Measurements from ENCODE around the gene SEMA3E.
"Not testable (repeated sequence)": the region's sequence is repeated elsewhere in the genome, so short reads cannot be mapped to it uniquely, and the experiment has no call there.

SEMA3E gene

DNA sequence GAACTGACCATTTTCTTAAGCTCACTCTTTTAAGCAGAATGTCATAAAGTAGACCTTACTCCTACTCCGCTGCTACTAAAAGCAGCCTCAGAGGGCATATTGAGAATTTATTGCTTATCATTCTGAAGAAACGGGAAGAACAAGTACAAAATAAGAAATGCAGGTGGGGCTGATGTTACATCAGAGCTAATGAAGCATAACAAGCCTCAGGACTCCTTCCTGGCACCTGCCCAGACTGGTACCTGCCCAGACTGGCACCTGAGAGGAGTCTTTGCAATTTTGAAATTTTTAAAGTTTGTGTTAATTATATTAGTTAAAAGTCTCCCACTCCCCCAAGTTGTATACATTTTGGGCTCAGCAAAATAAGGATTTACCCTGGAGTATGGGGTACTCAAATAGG lies 162.4 kb downstream of the SEMA3E start:
- TF ChIP-seq JUND (IDR thresholded peaks at IDR 0.05; ENCODE audit: low read depth), result no peak
- no peak for DNase-seq (ENCODE audit: low read depth in 1 of 2, low spot score in 1 of 2)
- in situ Hi-C loops (cut with HindIII; ENCODE audit: low pct_unique_long_range_greater_than_20kb, low sequenced_read_pairs), result no loop called here

DNA sequence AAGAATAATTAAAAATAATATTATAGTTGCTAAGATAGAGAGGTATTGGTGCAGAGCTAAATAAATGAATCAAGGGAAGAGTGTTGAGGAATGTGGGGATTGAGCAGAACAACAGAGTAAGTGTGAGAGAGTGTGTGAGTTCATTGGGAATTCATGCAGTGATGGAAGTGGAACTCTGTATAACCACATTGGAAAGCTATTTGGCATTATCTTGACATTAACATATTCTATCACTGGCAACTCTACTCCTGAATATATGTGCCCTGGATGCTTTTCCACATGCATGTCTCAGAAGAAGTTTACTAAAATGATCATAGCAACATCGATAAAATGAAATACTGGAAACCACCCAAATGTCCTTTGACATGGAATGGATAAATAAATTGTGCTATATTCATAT lies 164.1 kb downstream of the SEMA3E start:
- DNase-seq (ENCODE audit: low read depth in 1 of 2, low spot score in 1 of 2), result no peak
- no peak for TF ChIP-seq JUND (IDR thresholded peaks at IDR 0.05; ENCODE audit: low read depth)
- in situ Hi-C loops (cut with HindIII; ENCODE audit: low pct_unique_long_range_greater_than_20kb, low sequenced_read_pairs), result no loop called here

DNA sequence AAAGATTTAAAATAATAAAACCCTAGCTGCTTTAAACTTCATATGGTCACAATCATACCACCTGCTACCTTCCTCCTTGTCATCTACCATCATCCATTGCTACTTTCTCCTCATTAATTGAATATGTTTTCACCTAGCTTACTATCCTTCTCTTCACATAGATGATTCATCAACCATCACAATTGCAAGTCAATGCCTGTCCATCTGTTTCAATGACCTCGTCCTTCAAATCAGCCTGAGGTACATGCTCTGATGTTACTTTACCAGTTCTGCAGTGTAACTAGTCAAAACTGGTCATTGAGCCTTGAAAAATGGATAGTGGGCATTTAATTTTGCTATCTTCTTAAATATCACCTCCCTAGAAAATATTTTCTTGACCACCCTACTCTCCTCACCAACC lies 164.7 kb downstream of the SEMA3E start:
- no peak for TF ChIP-seq JUND (IDR thresholded peaks at IDR 0.05; ENCODE audit: low read depth)
- no peak for DNase-seq (ENCODE audit: low read depth in 1 of 2, low spot score in 1 of 2)
- in situ Hi-C loops (cut with HindIII; ENCODE audit: low pct_unique_long_range_greater_than_20kb, low sequenced_read_pairs), result no loop called here

DNA sequence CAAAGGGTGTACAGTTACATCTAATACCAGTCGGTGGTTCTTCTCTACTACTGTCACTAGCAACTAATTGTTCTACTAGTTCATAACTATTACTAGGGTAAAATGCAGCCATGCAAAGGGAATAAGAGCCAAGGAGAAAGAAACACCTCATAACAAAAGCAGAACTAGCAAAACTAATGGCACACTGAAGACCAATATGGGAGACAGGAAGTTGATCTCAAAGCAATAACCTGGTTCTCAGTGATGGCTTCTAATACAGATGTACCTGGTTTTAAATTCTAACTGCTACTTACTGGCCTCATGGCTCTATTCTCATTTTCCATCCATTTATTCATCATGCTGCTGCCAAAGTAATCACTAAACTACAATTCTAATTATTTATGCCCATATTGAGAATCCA lies 170.3 kb downstream of the SEMA3E start:
- in situ Hi-C loops (cut with HindIII; ENCODE audit: low pct_unique_long_range_greater_than_20kb, low sequenced_read_pairs), result no loop called here
- TF ChIP-seq JUND (IDR thresholded peaks at IDR 0.05; ENCODE audit: low read depth), result no peak
- no peak for DNase-seq (ENCODE audit: low read depth in 1 of 2, low spot score in 1 of 2)

DNA sequence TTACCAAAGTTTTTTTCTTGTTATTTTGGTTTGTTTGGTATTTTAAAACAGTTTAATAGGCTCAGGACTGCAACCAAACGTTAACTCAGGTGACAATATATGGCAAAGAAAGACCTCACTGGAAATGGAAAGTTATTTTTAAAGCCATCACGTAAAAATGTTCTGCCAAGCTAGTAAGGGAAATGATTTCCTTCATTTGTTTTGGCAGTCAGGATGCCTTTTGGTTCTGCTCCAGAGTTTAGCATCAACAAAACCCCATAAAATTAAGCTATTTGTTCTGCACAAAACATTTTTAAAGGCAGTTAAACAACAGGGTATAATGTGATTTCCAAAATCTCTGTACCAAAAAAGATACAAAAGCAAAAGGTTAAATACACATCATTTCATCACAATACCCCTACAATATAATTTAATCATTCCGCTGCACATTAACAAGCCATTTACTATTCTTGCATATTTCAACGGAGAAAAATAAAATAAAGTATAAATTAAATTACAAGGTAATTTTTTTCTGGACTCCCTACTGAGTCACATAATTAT lies 172.4 kb downstream of the SEMA3E start:
- no peak for TF ChIP-seq JUND (IDR thresholded peaks at IDR 0.05; ENCODE audit: low read depth)
- in situ Hi-C loops (cut with HindIII; ENCODE audit: low pct_unique_long_range_greater_than_20kb, low sequenced_read_pairs), result no loop called here
- DNase-seq (ENCODE audit: low read depth in 1 of 2, low spot score in 1 of 2), result no peak

DNA sequence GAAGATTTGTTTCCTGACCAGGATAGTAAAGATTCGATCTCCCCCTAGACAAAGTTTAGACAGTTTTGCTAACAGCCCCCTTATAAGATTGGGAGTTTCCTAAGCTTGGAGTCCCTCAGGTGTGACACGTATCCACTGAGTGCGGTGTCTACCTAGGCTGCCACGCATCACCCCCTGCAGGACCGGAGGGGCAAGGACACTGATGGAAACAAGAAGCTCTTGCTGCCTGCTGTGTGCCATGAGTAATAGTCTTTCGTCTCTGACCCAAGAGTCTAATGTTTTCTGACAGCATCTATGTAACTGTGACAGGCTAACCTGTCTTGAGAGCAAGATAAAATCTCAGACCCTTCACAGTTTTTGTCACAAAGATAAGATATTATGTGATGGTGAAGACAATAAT lies 173.5 kb downstream of the SEMA3E start:
- TF ChIP-seq JUND (IDR thresholded peaks at IDR 0.05; ENCODE audit: low read depth), result no peak
- DNase-seq (ENCODE audit: low read depth in 1 of 2, low spot score in 1 of 2), result peak in 1 of 2 experiments; percentile 33
- in situ Hi-C loops (cut with HindIII; ENCODE audit: low pct_unique_long_range_greater_than_20kb, low sequenced_read_pairs), result no loop called here

DNA sequence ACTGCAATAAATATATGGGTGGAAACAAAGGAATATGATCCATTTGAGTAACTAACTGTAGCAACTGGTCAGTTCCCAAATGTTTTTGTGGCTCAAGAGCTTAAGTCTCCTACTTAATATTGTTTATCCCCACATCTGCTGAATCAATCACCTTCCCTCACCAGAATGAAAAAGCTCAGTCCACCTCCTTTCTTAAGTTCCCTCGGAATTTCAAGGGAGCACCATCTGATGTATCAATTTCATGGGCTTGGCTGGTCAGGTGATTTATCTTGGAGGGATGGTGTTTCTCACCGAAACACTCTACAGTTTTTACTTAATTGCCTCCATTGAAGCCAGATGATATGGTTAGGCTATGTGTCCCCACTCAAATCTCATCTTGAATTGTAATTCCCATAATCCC lies 176.6 kb downstream of the SEMA3E start:
- TF ChIP-seq JUND (IDR thresholded peaks at IDR 0.05; ENCODE audit: low read depth), result no peak
- in situ Hi-C loops (cut with HindIII; ENCODE audit: low pct_unique_long_range_greater_than_20kb, low sequenced_read_pairs), result no loop called here

DNA sequence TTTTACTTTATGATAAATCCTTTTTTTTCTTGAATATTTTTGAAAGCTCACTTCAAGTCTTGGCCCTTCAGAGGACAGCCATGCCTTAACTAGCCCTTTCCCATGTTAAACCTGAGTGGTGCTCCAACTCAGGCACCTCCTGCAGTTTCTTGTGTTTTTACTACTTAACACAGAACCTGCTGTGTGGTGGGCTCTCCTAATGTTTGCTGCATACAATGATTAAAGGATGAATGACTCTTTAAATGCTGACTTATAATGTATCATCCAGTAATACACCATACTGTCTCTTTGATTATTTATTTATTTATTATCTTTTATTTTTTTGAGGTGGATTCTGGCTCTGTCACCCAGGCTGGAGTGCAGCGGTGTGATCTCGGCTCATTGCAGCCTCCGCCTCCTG lies 179.4 kb downstream of the SEMA3E start:
- no peak for TF ChIP-seq JUND (IDR thresholded peaks at IDR 0.05; ENCODE audit: low read depth)
- no peak for DNase-seq (ENCODE audit: low read depth in 1 of 2, low spot score in 1 of 2)
- in situ Hi-C loops (cut with HindIII; ENCODE audit: low pct_unique_long_range_greater_than_20kb, low sequenced_read_pairs), result no loop called here

More for the DNA sequence above, 176.6 kb downstream of the SEMA3E start:
- no peak for DNase-seq (ENCODE audit: low read depth in 1 of 2, low spot score in 1 of 2)

DNA sequence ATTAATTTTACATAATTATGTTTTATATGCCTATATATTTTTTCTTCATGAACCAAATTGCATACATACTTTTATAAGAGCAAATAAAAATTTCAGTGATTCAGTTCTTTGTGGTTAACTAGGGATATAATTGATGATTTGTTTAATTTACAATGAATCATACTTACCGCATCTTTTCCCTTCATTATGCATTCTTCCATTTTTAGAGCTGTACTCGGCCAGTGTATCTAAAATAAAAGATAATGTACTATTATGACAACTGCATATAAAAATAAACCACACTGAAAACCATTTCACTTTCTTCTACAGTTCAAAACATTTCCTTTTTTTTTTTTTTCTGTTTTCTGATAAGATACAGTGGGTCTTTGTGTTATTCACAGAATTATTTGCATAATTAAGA lies 179.9 kb downstream of the SEMA3E start:
- in situ Hi-C loops (cut with HindIII; ENCODE audit: low pct_unique_long_range_greater_than_20kb, low sequenced_read_pairs), result no loop called here
- DNase-seq (ENCODE audit: low read depth in 1 of 2, low spot score in 1 of 2), result no peak
- TF ChIP-seq JUND (IDR thresholded peaks at IDR 0.05; ENCODE audit: low read depth), result no peak

DNA sequence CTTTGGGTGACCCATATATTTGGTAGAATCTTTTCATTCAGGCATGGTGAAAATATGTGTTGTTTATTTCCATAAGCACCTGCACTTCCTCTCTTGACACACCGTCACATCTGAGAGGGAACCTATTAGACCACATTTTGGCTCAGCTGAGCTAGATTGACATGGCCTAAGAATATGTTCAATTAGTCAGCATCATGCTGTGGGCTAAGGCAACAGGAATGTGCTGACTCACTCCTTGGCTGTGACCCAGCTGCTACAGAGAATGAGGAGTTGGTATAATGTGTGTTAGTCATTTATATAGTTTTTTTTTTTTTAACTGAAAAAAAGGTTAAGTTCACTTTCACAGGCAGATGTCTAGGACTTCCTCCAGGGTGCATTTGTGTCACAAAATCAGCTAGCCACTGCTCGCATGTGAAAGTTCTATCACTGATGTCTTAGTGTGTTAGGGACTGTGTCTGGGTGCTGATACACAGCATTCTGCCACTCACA lies 180.6 kb downstream of the SEMA3E start:
- peak; percentile 38 to 89 for DNase-seq (ENCODE audit: low read depth in 1 of 2, low spot score in 1 of 2)
- in situ Hi-C loops (cut with HindIII; ENCODE audit: low pct_unique_long_range_greater_than_20kb, low sequenced_read_pairs), result no loop called here
- TF ChIP-seq JUND (IDR thresholded peaks at IDR 0.05; ENCODE audit: low read depth), result peak; percentile 83

DNA sequence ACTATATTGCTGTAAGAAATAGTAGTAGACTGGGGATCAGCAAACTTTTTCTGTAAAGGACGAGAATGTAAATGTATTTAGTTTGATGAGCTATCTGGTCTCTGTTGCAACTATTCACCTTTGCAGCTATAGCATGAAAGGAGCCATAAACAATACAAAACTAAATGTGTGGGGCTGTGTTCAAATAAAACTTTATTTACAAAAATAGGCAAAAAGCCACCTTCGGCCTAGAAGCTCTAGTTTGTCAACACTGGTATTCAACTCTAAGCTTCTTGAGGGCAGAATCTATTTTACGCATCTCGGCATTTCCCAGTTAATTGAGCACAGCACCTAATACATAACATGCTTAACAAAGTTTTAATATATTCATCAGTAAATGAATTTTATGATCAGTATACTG lies 181.4 kb downstream of the SEMA3E start:
- TF ChIP-seq JUND (IDR thresholded peaks at IDR 0.05; ENCODE audit: low read depth), result no peak
- DNase-seq (ENCODE audit: low read depth in 1 of 2, low spot score in 1 of 2), result no peak
- in situ Hi-C loops (cut with HindIII; ENCODE audit: low pct_unique_long_range_greater_than_20kb, low sequenced_read_pairs), result no loop called here

DNA sequence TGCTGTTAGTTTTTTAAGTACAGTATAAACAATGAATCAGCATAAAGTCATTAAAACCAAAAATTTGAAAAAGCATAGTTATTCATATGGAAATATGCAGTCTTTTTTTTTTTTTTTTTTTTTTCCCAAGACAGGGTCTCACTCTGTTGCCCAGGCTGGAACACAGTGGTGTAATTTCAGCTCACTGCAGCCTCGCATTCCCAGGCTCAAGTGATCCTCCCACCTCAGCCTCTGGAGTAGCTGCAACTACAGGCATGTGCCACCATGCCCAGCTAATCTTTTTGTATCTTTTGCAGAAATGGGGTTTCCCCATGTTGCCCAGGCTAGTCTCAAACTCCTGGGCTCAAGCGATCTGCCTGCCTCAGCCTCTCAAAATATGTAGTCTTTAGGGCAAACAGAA lies 182.0 kb downstream of the SEMA3E start:
- no peak for TF ChIP-seq JUND (IDR thresholded peaks at IDR 0.05; ENCODE audit: low read depth)
- no peak for DNase-seq (ENCODE audit: low read depth in 1 of 2, low spot score in 1 of 2)
- in situ Hi-C loops (cut with HindIII; ENCODE audit: low pct_unique_long_range_greater_than_20kb, low sequenced_read_pairs), result no loop called here

DNA sequence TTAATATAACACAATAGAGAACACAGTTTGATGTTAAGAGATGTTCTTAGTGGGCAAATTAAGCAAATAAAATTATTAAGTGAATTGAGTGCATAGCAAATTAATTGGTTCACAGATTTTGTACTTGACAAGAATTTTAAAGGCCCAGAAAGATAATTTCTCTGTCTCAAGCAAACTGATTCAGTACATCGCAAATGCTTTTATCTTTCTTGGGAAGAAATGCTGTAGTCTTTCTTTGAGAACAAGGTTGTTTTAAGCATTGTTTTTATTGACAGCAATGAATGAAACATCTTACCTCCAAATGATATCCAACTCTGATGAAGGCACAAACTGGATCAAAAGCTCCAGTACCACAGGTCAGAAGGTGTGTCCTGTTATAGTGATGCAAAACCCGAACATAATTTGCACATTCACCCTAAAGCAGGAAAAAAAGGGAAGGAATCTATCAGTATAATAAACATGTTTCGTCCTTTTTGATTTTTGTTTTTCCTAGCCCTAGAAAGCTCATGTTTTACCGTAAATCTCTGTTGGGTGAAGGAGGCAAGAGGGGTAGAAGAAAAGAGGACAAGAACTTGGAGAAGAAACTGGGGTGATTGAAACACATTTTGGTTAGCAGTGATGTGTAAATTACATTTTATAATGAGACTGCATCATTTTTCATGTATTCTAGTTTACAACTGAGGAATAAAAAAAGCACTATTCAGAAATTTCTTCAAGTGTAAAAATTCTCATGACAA lies 182.6 kb downstream of the SEMA3E start:
- no peak for DNase-seq (ENCODE audit: low read depth in 1 of 2, low spot score in 1 of 2)
- in situ Hi-C loops (cut with HindIII; ENCODE audit: low pct_unique_long_range_greater_than_20kb, low sequenced_read_pairs), result no loop called here
- no peak for TF ChIP-seq JUND (IDR thresholded peaks at IDR 0.05; ENCODE audit: low read depth)

DNA sequence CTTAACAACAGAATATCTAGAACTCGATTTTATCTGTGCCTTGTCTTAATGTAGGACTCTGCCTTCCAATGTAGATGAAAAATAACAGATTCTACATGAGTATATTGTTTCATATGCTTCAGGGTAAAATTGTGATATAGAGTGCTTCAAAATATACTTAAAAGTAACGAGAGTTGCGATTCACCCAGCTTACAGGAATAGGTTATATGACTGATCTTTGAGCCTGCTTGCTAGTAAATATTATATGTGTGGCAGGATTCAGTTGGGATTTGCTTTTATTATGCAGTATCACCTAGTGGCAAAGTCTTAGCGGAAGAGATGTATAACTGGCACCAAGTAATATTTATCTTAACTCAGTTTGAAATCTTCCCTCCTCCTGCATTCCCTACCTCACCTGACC lies 183.3 kb downstream of the SEMA3E start:
- DNase-seq (ENCODE audit: low read depth in 1 of 2, low spot score in 1 of 2), result no peak
- TF ChIP-seq JUND (IDR thresholded peaks at IDR 0.05; ENCODE audit: low read depth), result no peak
- in situ Hi-C loops (cut with HindIII; ENCODE audit: low pct_unique_long_range_greater_than_20kb, low sequenced_read_pairs), result no loop called here

DNA sequence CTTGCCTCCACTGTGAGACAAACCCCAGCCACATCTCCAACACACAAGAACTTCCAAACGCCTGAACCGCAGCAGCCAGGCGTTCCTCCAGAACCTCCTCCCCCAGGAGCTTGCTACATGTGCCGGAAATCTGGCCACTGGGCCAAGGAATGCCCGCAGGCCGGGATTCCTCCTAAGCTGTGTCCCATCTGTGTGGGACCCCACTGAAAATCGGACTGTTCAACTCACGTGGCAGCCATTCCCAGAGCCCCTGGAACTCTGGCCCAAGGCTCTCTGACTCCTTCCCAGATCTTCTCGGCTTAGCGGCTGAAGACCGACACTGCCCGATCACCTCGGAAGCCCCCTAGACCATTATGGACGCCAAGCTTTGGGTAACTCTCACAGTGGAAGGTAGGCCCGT lies 187.1 kb downstream of the SEMA3E start:
- DNase-seq (ENCODE audit: low read depth in 1 of 2, low spot score in 1 of 2); in situ Hi-C loops (cut with HindIII; ENCODE audit: low pct_unique_long_range_greater_than_20kb, low sequenced_read_pairs): not testable (repeated sequence)

DNA sequence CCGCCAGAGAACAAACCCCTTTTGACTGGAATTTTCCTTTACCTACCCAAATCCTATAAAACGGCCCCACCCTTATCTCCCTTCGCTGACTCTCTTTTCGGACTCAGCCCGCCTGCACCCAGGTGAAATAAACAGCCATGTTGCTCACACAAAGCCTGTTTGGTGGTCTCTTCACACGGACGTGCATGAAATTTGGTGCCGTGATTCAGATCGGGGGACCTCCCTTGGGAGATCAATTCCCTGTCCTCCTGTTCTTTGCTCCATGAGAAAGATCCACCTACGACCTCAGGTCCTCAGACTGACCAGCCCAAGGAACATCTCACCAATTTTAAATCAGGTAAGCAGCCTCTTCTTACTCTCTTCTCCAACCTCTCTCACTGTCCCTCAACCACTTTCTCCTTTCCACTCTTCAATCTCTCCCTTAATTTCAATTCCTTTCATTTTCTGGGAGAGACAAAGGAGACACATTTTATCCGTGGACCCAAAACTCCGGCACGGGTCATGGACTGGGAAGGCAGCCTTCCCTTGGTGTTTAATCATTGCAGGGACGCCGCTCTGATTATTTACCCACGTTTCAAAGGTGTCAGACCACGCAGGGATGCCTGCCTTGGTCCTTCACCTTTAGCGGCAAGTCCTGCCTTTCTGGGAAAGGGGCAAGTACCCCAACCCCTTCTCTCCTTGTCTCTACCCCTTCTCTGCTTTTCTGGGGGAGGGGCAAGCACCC lies 188.8 kb downstream of the SEMA3E start:
- in situ Hi-C loops (cut with HindIII; ENCODE audit: low pct_unique_long_range_greater_than_20kb, low sequenced_read_pairs), result not testable (repeated sequence)

DNA sequence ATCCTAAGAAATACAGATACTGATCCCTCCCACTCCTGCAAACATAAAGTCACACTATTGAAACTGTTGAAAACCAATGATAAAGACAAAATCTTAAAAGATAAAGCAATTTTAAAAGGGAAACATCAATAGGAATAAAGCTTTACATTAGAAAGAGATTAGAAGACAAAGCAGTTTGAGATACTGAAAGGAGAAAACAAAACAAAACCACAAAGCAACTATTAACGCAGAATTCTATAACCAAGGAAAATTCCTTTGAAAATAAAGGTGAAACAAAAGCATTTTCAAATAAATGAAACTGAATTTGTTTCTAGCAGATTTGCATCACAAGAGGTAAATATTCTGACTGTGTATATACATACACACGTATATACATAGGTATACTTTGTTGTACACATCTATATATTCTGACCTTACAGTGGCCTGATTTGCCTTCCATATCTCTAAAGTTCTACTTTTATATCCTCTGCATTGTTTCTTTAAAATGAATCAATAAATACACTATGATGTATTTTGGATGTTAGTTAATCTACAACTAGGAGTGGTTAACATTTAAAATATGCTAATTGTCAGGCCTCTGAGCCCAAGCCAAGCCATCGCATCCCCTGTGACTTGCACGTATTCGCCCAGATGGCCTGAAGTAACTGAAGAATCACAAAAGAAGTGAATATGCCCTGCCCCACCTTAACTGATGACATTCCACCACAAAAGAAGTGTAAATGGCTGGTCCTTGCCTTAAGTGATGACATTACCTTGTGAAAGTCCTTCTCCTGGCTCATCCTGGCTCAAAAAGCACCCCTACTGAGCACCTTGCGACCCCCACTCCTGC lies 189.6 kb downstream of the SEMA3E start:
- in situ Hi-C loops (cut with HindIII; ENCODE audit: low pct_unique_long_range_greater_than_20kb, low sequenced_read_pairs); DNase-seq (ENCODE audit: low read depth in 1 of 2, low spot score in 1 of 2): not testable (repeated sequence)

More for the DNA sequence above, 188.8 kb downstream of the SEMA3E start:
- not testable (repeated sequence) for DNase-seq (ENCODE audit: low read depth in 1 of 2, low spot score in 1 of 2)

Data from T47D (cell line).